GM21447 (cell line): ENCODE data around the gene PEX11A.
"Not testable (repeated sequence)": the region's sequence is repeated elsewhere in the genome, so short reads cannot be mapped to it uniquely, and the experiment has no call there.

Source experiments
- ATAC-seq: cut with Tn5 transposase; IDR thresholded peaks from one replicate; pipeline ENCODE4 v1.9.1; 2021; ENCODE audit not compliant: unreplicated experiment

The PEX11A gene, protein sequence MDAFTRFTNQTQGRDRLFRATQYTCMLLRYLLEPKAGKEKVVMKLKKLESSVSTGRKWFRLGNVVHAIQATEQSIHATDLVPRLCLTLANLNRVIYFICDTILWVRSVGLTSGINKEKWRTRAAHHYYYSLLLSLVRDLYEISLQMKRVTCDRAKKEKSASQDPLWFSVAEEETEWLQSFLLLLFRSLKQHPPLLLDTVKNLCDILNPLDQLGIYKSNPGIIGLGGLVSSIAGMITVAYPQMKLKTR

DNA sequence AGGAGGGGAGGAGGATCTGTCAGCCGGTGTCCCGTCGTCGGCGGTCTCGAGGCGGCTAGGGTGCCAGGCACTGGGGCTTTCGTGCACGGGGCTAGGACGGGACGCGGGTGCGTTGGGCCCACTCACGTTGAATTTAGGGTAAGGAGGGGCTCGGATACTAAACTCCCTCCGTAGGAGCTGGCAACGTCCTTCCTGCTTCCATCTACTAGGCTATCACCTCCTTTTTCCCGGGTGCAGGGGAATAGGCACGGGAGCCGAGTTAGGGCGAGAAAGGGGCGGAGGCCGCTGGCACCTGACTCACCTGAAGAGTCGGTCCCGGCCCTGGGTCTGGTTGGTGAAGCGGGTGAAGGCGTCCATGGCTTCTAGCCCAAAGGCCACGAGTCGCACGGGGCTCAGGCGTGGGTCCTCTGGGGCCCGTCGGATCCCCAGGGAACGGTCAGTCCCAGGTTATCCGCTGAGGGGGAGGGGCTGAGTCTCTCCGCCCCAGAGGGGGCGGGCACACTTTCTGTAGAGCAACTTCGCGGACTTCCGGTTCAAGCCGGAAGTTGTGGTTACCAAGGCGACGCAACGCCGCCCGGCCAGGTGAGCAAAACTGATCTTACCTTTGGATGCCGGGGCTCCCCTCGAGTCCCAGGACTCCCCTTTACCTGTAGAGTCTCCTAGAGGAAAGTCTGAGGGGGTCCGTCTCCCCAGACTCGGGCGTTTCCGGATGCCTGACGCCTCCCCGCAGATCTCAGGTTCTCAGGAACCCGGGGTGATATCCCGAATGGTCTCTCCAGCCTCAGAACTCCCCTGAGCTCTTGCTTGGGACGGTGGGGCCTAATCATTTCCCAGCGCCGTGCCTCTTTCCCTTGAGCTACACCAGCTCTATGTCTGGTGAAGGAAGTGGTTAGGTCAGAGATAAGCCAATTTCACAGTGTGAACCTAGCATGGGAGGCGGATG, at the start of gene PEX11A, which contains the start of gene WDR93:
Gene PEX11A (minus strand): TSS at position 479 of the 943 bp plus-strand sequence. CDS start 122 bp downstream, at position 357.
Gene WDR93 (plus strand): TSS at position 536 of the 943 bp plus-strand sequence. CDS start 10,936 bp downstream, outside the sequence.
- peak; percentile 90 for ATAC-seq

DNA sequence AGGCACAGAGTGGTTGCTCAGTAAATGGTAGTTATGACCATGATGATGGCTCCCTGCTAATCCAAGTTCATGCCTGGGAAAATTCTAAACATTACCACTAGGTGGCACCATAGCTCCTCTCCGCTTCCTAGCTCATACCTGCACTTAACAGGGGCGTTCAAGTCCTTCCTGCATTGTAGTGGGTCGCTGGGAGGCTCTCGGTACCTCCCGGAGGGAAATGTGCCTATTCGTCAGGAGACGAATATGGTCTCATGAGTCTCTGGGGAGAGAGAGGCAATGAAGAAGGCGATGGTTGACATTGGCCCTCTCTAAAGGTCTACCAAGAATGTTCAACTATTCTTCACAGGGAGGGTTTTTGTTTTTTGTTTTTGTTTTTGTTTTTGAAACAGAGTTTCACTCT, 49.6 kb upstream of the PEX11A start:
- ATAC-seq = no peak

DNA sequence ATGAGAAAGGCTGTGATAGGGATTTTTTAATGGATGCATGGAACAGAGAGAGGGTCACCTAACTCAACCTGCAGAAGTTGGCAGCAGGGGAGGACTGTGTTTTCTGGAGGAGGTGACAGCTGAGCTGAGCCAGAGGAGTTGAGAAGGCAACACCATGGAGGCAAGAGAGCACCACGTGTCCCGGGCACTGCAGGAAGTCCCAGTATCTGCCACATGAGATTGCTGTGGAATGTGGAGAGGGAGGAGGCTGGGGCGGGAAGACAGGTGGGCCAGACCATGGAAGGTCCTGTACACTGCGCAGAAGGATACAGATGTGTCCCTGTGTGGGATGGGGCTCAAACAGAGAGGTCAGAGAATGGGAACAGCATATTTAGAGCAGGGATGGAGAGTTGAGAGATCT, 45.2 kb upstream of the PEX11A start:
- ATAC-seq = no peak

DNA sequence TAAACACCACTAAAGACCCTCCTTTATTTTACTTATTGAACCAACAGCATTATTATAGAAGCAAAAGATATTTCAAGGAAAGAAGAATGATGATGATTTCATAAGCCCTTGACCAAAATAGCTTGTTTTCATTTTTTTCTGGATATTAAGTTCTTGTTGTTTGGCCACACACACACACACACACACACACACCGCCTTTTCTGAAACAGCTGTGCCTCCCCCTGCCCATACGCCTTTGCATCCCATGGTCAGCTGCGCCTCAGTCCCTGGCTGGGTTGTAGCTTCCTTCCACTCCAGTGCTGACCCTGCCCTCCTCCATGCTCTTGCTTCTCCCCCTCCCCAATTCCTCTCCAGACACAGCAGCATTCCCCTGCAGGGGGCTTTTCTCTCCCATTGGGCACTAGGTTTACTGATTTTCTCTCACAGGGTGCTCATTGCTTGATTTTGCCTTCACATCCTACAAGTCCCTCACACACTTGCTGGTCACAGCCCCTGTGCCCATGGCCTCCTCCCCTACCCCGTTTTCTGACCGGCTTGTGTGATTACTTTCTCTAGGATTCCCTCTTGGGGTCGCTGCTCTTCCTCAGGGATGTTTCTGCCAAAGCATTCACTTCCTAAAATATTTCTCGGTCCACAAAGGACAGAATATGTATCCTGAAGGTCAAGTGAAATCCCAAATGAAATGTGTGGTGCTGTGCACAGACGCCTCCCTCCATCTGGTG, 42.1 kb upstream of the PEX11A start:
- no peak for ATAC-seq

DNA sequence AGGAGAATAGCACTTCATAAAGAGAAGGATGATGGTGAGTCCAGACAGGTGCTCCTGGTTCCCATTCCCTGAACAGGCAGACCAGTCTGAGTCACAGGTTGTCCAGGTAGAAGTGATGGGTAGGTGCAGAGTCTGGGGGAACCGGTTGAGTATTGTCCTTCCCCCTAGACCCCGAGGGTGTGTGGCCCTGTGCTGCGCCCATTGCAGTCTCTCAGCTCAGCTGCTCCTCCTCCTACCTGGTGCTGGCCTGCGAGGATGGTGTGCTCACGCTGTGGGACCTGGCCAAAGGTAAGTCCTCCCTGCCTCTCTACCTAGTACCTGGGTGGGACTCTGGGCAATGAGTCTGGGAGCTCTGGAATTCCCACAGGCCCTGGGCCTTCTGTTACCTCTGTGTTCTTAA, 40.7 kb upstream of the PEX11A start:
- ATAC-seq = no peak

DNA sequence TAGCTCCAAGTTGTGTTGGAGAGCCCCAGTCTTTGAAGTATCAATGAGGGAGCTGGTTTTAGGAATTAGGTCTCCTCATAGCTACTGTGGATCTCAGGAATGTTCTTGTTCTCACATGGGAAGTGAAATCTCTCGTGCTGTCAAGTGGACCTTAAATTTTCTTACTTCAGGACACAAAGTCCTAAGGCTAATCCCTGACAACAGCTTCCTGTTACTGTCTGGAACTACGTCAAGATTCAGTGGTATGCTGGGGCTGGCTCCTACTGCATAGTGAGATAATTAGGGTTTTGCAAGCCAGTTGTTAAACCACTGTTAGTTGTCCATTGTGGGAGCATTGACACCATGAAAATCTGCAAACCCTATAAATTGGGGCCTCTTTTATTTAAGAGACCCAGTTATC, 37.7 kb upstream of the PEX11A start:
- ATAC-seq = no peak

DNA sequence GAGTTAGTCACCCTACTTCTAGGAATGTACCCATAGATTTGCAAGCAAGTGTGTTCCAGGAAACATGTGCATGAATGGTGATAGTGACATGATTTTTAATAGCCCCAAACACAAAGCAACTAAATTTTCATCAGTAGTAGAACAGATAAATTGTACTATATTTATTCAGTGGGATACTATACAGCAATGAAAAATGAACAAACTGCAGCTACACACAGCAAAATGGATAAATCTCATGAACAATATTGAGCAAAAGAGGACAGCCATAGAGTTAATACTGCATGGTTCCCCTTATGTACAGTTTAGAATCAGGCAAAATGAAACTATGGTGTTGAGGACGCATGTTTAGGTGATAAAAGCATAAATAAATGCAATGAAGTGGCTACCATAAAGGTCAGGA, 34.5 kb upstream of the PEX11A start:
- ATAC-seq = no peak

DNA sequence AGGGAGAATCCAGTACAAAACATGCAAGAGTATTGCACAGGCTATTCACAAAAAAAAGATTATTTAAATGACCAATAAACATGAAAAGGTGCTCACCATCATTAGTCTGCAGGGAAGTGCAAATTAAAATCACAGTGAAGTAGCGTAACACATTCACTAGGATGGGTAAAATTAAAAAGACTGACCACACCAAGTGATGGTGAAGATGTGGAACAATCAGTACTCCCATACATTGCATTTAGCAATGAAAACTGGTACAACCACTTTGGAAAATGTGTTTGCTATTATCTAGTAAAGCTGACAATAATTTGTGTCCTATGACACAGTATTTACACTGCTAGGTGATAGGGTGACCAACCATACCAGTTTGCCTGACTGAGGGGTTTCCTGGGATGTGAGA, 34.1 kb upstream of the PEX11A start:
- no peak for ATAC-seq

DNA sequence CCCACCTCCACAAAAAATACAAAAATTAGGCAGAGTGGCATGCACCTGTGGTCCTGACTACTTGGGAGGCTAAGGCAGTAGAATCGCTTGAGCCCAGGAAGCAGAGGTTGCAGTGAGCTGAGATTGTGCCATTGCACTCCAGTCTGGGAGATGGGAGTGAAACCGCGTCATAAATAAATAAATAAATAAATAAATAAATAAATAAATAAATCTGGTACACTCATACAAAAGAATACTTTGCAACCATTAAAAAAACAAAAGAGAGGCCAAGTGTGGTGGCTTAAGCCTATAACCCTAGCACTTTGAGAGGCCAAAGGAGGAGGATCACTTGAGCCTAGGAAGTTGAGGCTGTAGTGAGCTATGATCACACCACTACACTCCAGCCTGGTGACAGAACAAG, 32.5 kb upstream of the PEX11A start:
- no peak for ATAC-seq

DNA sequence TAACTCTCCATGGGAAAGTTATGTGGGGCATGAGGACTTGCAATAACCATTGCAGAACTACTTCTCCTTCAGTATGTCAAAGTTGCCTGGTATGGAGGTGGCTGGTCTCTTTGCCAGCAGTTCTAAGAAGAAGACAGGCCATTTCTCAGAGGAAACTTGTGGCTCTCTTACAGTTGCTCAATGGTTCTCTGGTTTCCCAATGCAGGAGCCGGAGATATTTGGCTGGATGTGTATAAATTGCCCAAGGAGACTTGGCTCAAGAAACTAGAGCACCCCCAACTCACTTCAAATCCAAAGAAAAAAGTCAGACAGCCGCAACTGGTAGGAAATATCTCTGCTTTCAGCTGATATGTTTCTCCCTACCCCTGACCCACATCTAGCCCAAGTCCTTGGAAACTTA, 24.2 kb upstream of the PEX11A start:
- ATAC-seq = no peak

DNA sequence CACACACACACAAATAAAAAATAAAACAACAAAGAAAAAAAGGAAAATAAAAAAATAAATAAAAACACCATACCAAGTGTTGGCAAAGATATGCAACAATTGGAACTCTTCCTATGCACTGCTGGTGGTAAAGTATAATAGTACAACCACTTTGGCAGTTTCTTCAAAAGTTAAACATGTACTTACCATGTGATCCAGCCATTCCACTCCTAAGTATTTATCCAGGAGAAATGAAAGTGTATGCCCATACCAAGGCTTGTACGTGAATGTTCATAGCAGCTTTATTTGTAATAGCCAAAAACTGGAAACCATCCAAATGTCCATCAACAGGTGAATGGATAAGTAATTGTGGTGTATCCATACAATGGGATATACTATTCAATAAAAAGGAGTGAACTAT, 17.0 kb upstream of the PEX11A start:
- no peak for ATAC-seq

DNA sequence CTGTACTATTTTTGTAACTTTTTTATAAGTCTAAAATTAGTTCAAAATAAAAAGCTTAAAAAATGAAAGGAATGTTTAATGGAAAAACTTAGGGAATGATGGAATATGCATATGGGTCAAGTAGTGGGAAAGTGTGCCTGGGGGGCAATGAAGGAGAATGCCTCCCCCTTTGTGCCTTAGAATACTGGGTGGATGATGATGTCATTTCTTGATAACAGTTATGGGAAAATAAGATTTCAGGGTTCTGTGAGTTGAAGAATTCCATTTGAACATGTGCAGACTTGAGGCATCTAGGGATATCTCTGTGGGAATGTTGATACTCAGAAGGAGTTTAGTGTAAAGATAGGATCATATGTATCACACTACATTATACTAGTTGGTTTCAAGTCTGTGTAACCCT, 13.9 kb upstream of the PEX11A start:
- no peak for ATAC-seq

DNA sequence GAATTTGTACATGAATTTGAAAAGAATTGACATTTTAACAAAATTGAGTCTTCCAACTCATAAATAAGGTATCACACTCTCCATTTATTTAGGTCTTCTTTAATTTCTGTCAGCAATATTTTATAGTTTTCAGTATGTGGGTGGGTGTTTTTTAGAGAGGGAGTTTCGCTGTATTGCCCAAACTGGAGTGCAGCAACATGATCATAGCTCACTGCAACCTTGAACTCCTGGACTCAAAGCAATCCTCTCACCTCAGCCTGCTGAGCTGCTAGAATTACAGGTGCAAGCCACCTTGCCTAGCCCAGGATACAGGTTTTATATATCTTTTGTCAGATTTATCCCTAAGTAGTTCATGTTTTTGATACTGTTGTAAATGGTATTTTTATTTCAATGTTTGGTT, 4.6 kb upstream of the PEX11A start:
- ATAC-seq = no peak

DNA sequence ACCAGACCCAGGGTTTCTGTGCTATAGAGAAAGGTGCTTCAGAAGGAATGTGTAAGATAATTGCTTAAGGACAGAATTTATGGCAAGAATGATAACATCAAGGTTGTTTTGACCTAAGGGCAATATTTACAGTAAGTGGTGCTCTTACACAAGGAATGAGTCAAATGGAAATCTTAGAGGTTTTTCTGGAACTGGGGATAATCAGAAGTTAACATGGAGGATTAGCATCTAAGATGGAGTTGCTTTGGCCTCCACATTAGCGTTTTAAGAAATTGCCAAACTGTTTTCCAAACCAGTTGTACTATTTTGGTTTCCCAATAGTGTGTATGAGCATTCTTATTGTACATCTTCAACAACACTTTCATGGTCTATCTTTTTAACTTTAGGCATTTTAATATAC, 3.1 kb upstream of the PEX11A start:
- ATAC-seq = no peak

DNA sequence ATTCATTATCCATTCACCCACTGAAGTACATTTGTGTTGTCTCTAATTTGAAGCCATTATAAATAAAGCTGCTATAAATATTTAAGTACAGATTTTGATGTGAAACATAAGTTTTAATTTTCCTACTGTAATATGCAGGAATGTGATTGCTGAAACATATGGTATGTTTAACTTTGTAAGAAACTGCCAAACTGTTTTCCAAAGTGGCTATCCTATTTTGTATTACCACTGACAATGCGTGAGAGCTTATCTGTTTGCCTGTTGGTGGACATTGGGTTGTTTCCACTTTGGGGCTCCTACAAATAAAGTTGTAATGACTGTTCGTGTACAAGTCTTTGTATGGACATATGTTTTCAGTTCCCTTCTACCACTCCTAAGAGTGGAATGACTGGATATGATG, 2.5 kb upstream of the PEX11A start:
- ATAC-seq = no peak

DNA sequence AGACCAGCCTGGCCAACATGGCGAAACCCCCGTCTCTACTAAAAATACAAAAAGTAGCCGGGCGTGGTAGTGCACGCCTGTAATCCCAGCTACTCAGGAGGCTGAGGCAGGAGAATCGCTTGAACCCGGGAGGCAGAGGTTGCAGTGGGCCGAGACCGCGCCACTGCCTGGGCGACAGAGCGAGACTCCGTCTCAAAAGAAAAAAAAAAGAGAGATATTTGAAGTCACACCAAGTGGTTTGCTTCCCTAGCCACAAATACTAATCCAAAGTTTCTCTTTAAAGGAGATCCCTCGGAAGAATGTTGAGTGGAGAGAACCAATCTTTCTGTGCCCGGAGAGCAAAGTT, 651 bp downstream of the PEX11A start:
- ATAC-seq = not testable (repeated sequence)

DNA sequence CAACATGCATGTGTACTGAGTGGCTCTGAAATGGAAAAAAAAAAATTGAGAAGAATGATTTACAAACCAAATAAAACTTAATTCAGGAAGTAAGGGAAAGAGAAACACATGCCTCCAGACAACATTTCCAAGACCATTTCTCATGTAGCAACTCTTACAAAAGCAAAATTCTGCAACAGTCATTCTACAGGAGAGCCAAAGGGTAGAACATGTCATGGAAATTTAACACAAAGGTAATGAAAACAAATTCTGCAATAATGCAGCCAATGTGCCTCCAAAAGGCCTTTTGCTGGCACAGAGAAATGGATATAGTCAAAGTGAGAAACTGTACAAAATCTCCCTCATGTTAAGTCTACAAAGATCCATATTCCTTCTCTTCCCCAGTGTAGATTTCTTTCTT, 4.0 kb downstream of the PEX11A start:
- ATAC-seq = no peak

DNA sequence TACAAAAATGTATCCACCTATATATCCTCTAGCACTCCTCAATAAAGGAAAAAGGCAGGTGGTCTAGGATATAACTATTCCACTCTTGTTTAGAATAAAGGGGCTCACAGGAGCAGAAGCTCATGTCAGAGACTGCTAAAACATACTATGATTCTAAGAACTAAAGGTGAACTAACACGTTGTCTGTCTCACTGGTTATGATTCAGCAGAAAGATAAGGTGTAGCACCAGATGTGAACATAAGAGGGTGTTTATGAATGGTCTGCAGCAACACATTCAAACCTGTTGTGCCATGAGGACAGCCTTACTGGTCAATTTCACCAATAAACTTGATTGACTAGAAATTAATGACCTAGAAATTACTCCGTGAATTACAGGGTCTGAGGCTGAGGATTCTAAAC, 4.6 kb downstream of the PEX11A start:
- ATAC-seq = no peak

DNA sequence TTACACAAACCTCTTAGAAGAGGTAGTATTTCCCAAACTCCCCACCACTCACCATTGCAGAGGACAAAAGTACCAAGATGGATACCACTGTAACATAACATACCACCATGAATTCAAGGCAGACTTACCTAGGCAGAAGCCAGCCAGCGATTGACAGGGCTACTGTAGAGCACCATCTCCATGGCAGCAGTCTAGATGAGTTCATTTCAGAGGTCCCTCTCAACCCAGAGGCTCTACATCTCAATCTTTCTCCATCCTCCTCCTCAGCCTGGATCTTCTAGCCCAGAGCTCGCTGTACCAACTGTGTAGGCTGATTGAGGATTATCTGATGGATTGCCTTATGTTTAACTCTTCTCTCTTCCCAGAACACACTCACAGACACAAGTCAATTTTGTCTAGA, 9.4 kb downstream of the PEX11A start:
- ATAC-seq = no peak

DNA sequence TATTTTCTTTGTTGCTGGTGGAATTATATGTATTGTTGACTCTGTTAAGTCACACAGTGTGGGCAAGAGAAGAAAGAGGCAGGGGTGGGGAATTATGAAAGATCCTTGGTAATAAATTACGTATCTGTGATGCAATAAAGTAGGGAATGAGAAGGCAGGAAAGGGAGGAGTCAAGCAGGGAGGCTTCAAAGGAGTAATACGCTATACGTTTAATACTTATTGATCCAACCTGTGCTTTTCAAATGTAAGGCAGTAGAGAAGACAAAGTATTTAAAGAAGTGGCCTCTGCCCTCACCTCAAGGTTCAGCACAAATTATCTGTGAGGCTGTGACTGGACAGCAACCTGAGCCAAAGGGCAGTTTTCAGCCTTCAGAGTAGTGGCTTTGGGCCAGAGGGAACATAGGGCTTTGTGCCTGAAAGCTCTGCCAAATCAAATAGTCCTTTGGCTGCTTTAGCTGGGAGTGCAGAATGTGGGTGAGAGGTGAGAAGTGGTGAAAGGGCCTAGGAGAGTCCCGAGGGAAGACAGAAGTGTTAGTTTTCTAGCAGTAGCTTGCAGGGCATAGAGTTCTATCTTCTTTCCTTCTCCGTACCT, 10.2 kb downstream of the PEX11A start:
- ATAC-seq = no peak

DNA sequence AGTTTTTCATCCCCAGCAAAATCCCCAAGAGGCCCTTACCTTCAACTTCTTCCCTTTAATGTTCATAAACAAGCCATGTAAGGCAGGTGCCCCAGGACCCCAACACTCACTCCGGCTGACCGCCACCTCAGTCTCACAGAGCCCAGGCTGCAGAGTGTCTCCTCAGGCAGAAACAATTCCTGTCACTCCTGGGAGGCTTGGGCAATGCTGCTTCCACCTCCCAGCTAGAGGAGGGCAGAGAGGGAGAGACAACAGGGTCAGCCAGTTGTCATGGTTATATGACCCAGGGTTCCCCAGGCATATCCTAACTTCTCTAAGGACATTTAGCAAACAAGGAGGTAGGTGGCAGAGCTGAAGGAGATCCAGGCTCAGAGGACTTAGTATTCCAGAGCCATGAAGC, 11.3 kb downstream of the PEX11A start, which contains the start of gene PLIN1:
Gene PLIN1 (minus strand): TSS at position 156 of the 400 bp plus-strand sequence. CDS start 1,878 bp downstream, outside the sequence.
- no peak for ATAC-seq
